ENCODE data around the gene MYRFL.

DNA sequence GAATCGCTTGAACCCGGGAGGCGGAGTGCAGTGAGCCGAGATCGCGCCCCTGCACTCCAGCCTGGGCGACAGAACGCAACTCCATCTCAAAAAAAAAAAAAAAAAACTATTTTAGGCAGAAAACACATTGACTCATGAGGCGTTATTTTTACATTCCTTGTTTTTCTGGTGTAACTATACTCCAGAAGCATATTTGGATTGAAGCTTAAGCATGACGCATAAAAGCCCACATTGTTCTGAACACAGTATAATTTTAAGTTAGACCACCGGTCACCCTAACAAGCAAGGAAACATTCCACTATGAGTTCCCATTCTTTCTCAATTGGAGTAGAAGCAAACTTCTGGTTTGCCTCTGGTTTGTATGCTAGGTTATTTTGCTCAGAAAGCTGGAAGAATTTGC is 173.0 kb downstream of the MYRFL start:
- TF ChIP-seq, protein P1, sequence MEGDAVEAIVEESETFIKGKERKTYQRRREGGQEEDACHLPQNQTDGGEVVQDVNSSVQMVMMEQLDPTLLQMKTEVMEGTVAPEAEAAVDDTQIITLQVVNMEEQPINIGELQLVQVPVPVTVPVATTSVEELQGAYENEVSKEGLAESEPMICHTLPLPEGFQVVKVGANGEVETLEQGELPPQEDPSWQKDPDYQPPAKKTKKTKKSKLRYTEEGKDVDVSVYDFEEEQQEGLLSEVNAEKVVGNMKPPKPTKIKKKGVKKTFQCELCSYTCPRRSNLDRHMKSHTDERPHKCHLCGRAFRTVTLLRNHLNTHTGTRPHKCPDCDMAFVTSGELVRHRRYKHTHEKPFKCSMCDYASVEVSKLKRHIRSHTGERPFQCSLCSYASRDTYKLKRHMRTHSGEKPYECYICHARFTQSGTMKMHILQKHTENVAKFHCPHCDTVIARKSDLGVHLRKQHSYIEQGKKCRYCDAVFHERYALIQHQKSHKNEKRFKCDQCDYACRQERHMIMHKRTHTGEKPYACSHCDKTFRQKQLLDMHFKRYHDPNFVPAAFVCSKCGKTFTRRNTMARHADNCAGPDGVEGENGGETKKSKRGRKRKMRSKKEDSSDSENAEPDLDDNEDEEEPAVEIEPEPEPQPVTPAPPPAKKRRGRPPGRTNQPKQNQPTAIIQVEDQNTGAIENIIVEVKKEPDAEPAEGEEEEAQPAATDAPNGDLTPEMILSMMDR (conservative IDR thresholded peaks at IDR 0.05 in 1 of 2, IDR thresholded peaks at IDR 0.05 in 1 of 2; ENCODE audit: extremely low read depth in 1 of 2, insufficient read depth in 1 of 2, low read depth in 1 of 2, low read length in 2 of 2): no peak
- no peak for TF ChIP-seq EZH2 (IDR thresholded peaks at IDR 0.05; ENCODE audit: borderline replicate concordance, low read length)
